Esophagus squamous epithelium (tissue), 5 donors: Measurements from ENCODE around the gene PALM3. TPM values are rescaled to one million over a fixed set of nuclear protein-coding genes. Genes with fewer than 3 reads are reported as not detected.

ENCODE experiments used
- DNase-seq: peaks from one replicate; lab custom pipeline; 2025; lab: John Stamatoyannopoulos, UW
- H3K27ac ChIP-seq, 4 donors: fragments of 200-600 bp; sonication (generic); one replicate each; pipeline ENCODE4 v1.5.1; 2016 to 2019; ENCODE audit warnings: mild to moderate bottlenecking in 1 of 4
- H3K27me3 ChIP-seq, 4 donors: fragments of 200-600 bp; sonication (generic); 1 replicate in 3 of 4; 2 replicates in 1 of 4; pipeline versions ENCODE4 v1.5.1 to v1.6.0; 2017 to 2021; ENCODE audit warnings: antibody characterized with exemption in 1 of 4
- H3K36me3 ChIP-seq, 3 donors: fragments of 200-600 bp; sonication (generic); one replicate each; pipeline ENCODE4 v1.5.1; 2016 to 2019
- H3K4me1 ChIP-seq, 3 donors: fragments of 200-600 bp; sonication (generic); one replicate each; pipeline ENCODE4 v1.5.1; 2017 to 2019
- H3K4me3 ChIP-seq, 4 donors: fragments of 200-600 bp; sonication (generic); 1 replicate in 3 of 4; 2 replicates in 1 of 4; pipeline ENCODE4 v1.5.1; 2016 to 2019; ENCODE audit warnings: mild to moderate bottlenecking in 2 of 4, moderate library complexity in 1 of 4
- H3K9me3 ChIP-seq, 3 donors: fragments of 200-600 bp; sonication (generic); one replicate each; pipeline ENCODE4 v1.5.1; 2016 to 2019
- POLR2A ChIP-seq, 4 donors: fragments of 450-650 bp; IDR thresholded peaks; one replicate each; pipeline ENCODE4 v1.6.1; 2017; ENCODE audit warnings: antibody characterized with exemption in 4 of 4, mild to moderate bottlenecking in 4 of 4, moderate library complexity in 3 of 4
- WGBS, 2 donors: methylation state at CpG; one replicate each; pipeline ENCODE4 v1.1.5; 2018; 5-methylcytosine and 5-hydroxymethylcytosine counted together
- intact Hi-C: fragments of 100-400 bp; cut with DNase I; formaldehyde crosslinking; loops from one replicate; pipeline ENCODE4 v1.15.0; 2022
- total RNA-seq, 4 donors: library from RNA; depleted of rRNA; stranded (reverse); fragments of >200 nt; gene quantifications; one replicate each; pipeline ENCODE4 v1.1.0, GENCODE V29; 2016
- TF ChIP-seq, protein P1 (sequence below), 6 experiments: fragments of 450-650 bp in 4 of 6; fragments of 200-600 bp in 2 of 6; sonication (generic) in 2 of 6; IDR thresholded peaks; one replicate each; pipeline ENCODE4 v1.5.1; 2016 to 2019; ENCODE audit warnings: antibody characterized with exemption in 6 of 6, mild to moderate bottlenecking in 4 of 6, moderate library complexity in 4 of 6
- donor health status: DM: yes; HTN: yes; CAD: no.

The PALM3 gene
- total RNA-seq, 4 donors from 2014 or later, result not detected

GRCh38 chr19:14033946-14034345 lies 27.9 kb downstream of the PALM3 start:
- intact Hi-C loops, result no loop called here
- Histone ChIP-seq H3K27me3 (peaks cover 0 to 18% (median 0%) of the 10 kb centered on the region in 4 donors), H3K9me3 (no peaks in the 10 kb centered on the region), H3K4me1 (peaks cover 0 to 19% (median 14%) of the 10 kb centered on the region in 3 donors), H3K27ac (no peak overlapping the region), H3K4me3 (no peak overlapping the region), H3K36me3 (no peaks in the 10 kb centered on the region)
- TF ChIP-seq, protein P1, sequence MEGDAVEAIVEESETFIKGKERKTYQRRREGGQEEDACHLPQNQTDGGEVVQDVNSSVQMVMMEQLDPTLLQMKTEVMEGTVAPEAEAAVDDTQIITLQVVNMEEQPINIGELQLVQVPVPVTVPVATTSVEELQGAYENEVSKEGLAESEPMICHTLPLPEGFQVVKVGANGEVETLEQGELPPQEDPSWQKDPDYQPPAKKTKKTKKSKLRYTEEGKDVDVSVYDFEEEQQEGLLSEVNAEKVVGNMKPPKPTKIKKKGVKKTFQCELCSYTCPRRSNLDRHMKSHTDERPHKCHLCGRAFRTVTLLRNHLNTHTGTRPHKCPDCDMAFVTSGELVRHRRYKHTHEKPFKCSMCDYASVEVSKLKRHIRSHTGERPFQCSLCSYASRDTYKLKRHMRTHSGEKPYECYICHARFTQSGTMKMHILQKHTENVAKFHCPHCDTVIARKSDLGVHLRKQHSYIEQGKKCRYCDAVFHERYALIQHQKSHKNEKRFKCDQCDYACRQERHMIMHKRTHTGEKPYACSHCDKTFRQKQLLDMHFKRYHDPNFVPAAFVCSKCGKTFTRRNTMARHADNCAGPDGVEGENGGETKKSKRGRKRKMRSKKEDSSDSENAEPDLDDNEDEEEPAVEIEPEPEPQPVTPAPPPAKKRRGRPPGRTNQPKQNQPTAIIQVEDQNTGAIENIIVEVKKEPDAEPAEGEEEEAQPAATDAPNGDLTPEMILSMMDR (IDR thresholded peaks at IDR 0.05), result no peak
- no peak for TF ChIP-seq POLR2A (IDR thresholded peaks at IDR 0.05)
- no peak for DNase-seq
- WGBS, 2 donors, result 97 to 100% methylated on average over 2 of the region's 2 CpGs

DNA sequence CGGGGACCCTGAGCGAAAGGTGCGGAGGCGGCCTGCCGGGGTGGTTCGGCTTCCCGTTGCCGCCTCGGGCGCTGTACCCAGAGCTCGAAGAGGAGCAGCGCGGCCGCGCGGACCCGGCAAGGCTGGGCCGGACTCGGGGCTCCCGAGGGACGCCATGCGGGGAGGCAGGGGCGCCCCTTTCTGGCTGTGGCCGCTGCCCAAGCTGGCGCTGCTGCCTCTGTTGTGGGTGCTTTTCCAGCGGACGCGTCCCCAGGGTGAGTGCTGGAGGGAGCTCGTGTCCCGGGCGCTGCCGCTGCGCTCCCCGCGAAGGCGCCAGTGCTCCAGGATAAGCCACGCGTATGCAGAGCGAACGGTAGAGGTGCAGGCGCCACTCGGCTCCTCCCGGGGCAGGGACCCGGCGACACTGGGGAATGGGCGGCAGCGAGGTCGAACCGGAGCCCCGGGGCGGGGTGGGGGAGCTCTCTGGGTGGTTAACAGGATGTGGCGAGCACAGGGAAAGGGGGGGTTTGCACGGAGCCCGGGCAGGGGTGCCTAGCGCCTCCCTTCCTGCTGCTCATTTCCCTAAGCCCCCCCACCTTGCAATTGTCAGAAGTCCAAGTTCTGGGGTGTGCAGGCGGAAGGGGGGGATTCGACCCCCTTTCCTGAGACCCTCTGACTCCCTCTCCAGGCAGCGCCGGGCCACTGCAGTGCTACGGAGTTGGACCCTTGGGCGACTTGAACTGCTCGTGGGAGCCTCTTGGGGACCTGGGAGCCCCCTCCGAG lies 30.0 kb downstream of the PALM3 start, which contains the start of gene IL27RA:
TSS of gene IL27RA (plus strand) at position 44 of the 762 bp plus-strand sequence. CDS start at position 155, 111 bp downstream.
- Histone ChIP-seq H3K27ac (peak within 1 kb of the TSS; percentile 56 to 85 (median 77)), H3K4me1 (peaks cover 0 to 19% (median 14%) of the 10 kb centered on the region in 3 donors), H3K36me3 (no peaks in the 10 kb centered on the region), H3K9me3 (no peaks in the 10 kb centered on the region), H3K27me3 (peaks cover 0 to 28% (median 0%) of the 10 kb centered on the region in 4 donors), H3K4me3 (peak within 1 kb of the TSS; percentile 34 to 88 (median 60))
- intact Hi-C loops, result no loop called here
- TF ChIP-seq, protein P1 (IDR thresholded peaks at IDR 0.05), result peak in 5 of 6 experiments; percentile 33 to 65 (median 51)
- peak in 2 of 4 donors; percentile 14 to 44 for TF ChIP-seq POLR2A (IDR thresholded peaks at IDR 0.05)
- WGBS, 2 donors, result 1 to 3% methylated on average over 11 to 19 of the region's 63 CpGs
- DNase-seq, result no peak

GRCh38 chr19:14030997-14031718 lies 30.7 kb downstream of the PALM3 start:
- Histone ChIP-seq H3K4me1 (peaks cover 0 to 19% (median 14%) of the 10 kb centered on the region in 3 donors), H3K36me3 (no peaks in the 10 kb centered on the region), H3K4me3 (peak overlapping the region; percentile 34 to 88 (median 60)), H3K27ac (peak overlapping the region; percentile 56 to 85 (median 77)), H3K27me3 (peaks cover 0 to 28% (median 0%) of the 10 kb centered on the region in 4 donors), H3K9me3 (no peaks in the 10 kb centered on the region)
- intact Hi-C loops, result no loop called here
- DNase-seq, result no peak
- 60 to 82% methylated on average over 2 to 6 of the region's 20 CpGs for WGBS, 2 donors
- TF ChIP-seq, protein P1 (IDR thresholded peaks at IDR 0.05), result no peak
- no peak for TF ChIP-seq POLR2A (IDR thresholded peaks at IDR 0.05)

GRCh38 chr19:14028901-14029300 lies 33.0 kb downstream of the PALM3 start:
- Histone ChIP-seq H3K27ac (no peak overlapping the region), H3K4me1 (peaks cover 0 to 21% (median 14%) of the 10 kb centered on the region in 3 donors), H3K27me3 (peaks cover 0 to 28% (median 0%) of the 10 kb centered on the region in 4 donors), H3K36me3 (no peaks in the 10 kb centered on the region), H3K9me3 (no peaks in the 10 kb centered on the region), H3K4me3 (no peak overlapping the region)
- intact Hi-C loops, result no loop called here
- 62 to 73% methylated on average over 3 to 4 of the region's 4 CpGs for WGBS, 2 donors
- DNase-seq, result no peak
- TF ChIP-seq, protein P1 (IDR thresholded peaks at IDR 0.05), result no peak
- no peak for TF ChIP-seq POLR2A (IDR thresholded peaks at IDR 0.05)
